Endodermal cell (in vitro differentiated cells): ENCODE data around the gene CELF2. TPM values are rescaled to one million over a fixed set of nuclear protein-coding genes. Genes with fewer than 3 reads are reported as not detected.

ENCODE experiments used
- DNase-seq: peaks from one replicate; pipeline ENCODE4 v3.0.0-alpha.2; 2017
- H3K27ac ChIP-seq: 2 replicates; pipeline ENCODE4 v1.5.1; 2013; ENCODE audit warnings: mild to moderate bottlenecking, low read depth, low read length, moderate library complexity
- H3K27me3 ChIP-seq: 2 replicates; pipeline ENCODE4 v1.6.1; 2013; ENCODE audit warnings: mild to moderate bottlenecking, low read length, moderate library complexity; ENCODE audit not compliant: insufficient read depth, control insufficient read depth, poor library complexity, severe bottlenecking
- H3K36me3 ChIP-seq: 2 replicates; pipeline ENCODE4 v1.7.0; 2013; ENCODE audit warnings: mild to moderate bottlenecking, low read length, moderate library complexity; ENCODE audit not compliant: control insufficient read depth, insufficient read depth
- H3K4me1 ChIP-seq: one replicate; pipeline ENCODE4 v1.7.0; 2013; ENCODE audit warnings: low read length; ENCODE audit not compliant: control insufficient read depth, insufficient read depth
- H3K4me3 ChIP-seq: 2 replicates; pipeline ENCODE4 v1.5.1; 2013; ENCODE audit warnings: mild to moderate bottlenecking, low read length, moderate library complexity
- H3K9ac ChIP-seq: 2 replicates; pipeline ENCODE4 v1.6.1; 2013; ENCODE audit warnings: mild to moderate bottlenecking, low read length, moderate library complexity; ENCODE audit not compliant: poor library complexity, severe bottlenecking; ENCODE audit errors: extremely low read depth
- H3K9me3 ChIP-seq: 2 replicates; pipeline ENCODE4 v1.6.1; 2013; ENCODE audit warnings: mild to moderate bottlenecking, low read length, moderate library complexity; ENCODE audit not compliant: control insufficient read depth
- H3K27ac Mint-ChIP-seq: 2 replicates; pipeline ENCODE4 v1.8.0; 2020; ENCODE audit warnings: mixed read lengths
- H3K27me3 Mint-ChIP-seq: 2 replicates; pipeline ENCODE4 v1.8.0; 2021; ENCODE audit warnings: mild to moderate bottlenecking, mixed read lengths; ENCODE audit not compliant: insufficient read depth
- H3K36me3 Mint-ChIP-seq: 2 replicates; pipeline ENCODE4 v1.8.0; 2020; ENCODE audit warnings: low read depth, mixed read lengths
- H3K4me1 Mint-ChIP-seq: 2 replicates; pipeline ENCODE4 v1.8.0; 2020; ENCODE audit warnings: mixed read lengths
- H3K4me3 Mint-ChIP-seq: 2 replicates; pipeline ENCODE4 v1.8.0; 2020; ENCODE audit warnings: mild to moderate bottlenecking, moderate library complexity, mixed read lengths
- H3K9me3 Mint-ChIP-seq: 2 replicates; pipeline ENCODE4 v1.8.0; 2020; ENCODE audit warnings: mild to moderate bottlenecking, mixed read lengths
- CTCF ChIP-seq: fragments of 200-600 bp; sonication (generic); conservative IDR thresholded peaks from 2 replicates; pipeline ENCODE4 v1.5.0; 2021; ENCODE audit warnings: antibody characterized with exemption, mild to moderate bottlenecking
- WGBS, 2 experiments: methylation state at CpG; one replicate each; pipeline versions ENCODE4 v1.1.5 to v1.1.7; 2013; ENCODE audit warnings: missing lambda C conversion rate in 2 of 2, mixed read lengths in 1 of 2; ENCODE audit not compliant: insufficient coverage in 1 of 2, insufficient read length in 1 of 2; 5-methylcytosine and 5-hydroxymethylcytosine counted together
- total RNA-seq, 2 donors: library from RNA; stranded (reverse); fragmentation: NEBNext Ultra II Directional in 1 of 2; extraction: Animal tissue kit (Norgen Biotek cat#: 25700) in 1 of 2; gene quantifications; 2 replicates in 1 of 2; 3 replicates in 1 of 2; pipeline ENCODE4 v1.2.1, GENCODE V29; 2021

Gene CELF2
- total RNA-seq, 2 donors from 2014 or later = 79.9 to 96.1 TPM

DNA sequence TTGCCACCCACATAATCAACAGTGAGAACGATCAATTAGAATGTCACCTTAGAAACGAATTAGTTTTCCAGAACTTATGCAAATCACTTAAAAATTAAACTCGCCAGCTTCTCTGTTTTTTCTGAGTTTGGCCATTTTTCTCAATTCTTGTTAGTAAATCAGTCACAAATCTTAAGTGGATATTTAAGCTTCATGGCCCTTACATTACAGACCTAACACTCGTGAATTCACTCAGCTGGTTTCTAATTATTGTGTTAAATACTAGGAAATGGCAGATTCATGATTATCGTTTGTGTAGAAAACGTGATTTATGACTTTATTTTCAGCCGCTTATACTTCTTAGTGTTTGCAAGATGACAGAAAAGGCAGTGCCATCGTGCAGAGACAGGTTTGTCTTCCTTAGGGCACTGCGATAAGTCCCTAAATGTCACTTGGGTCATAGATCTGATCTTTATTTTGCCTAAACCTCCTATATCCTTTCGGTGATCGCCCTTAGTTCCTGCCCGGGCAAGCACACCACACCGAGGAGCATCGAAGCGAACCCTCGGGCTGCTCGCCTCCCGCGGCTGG, 587 bp upstream of the CELF2 start:
- peaks cover 2% of the 10 kb centered on the region for H3K27me3 Mint-ChIP-seq
- peak overlapping the region; percentile 85 for H3K4me3 Mint-ChIP-seq
- H3K4me1 ChIP-seq = peaks cover 29% of the 10 kb centered on the region
- no peaks in the 10 kb centered on the region for H3K36me3 ChIP-seq
- H3K4me3 ChIP-seq = peak overlapping the region; percentile 80
- no peak for TF ChIP-seq CTCF
- peak overlapping the region; percentile 83 for H3K27ac Mint-ChIP-seq
- peaks cover 64% of the 10 kb centered on the region for H3K4me1 Mint-ChIP-seq
- H3K9ac ChIP-seq = peak overlapping the region; percentile 50
- peak overlapping the region; percentile 27 for H3K27ac ChIP-seq
- no peaks in the 10 kb centered on the region for H3K27me3 ChIP-seq
- H3K9me3 ChIP-seq = no peaks in the 10 kb centered on the region
- WGBS, 2 experiments = 12 to 27% methylated on average over 12 to 19 of the region's 19 CpGs
- H3K9me3 Mint-ChIP-seq = no peaks in the 10 kb centered on the region
- H3K36me3 Mint-ChIP-seq = no peaks in the 10 kb centered on the region
- DNase-seq = no peak

DNA sequence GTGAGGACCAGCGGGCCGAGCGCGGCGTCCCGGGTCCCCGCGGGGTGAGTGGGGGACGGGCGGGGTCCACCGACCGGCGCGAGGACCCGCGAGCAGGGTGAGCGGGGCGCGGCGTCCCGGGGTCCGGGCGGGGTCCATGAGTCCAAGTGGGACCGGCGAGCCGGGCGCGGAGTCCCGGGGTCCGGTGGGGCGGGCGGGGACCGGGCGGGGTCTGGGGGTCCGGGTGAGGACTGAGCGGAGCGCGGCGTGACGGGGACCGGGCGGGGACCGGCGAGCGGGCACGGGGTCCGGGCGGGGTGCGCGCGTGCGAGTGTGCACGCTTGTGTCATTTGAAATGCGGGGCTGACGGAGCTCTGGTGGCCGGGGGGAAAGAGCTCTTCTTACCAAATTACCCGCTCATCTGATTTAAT, 765 bp downstream of the CELF2 start:
- Mint-ChIP-seq H3K36me3 (no peaks in the 10 kb centered on the region), H3K27ac (peak overlapping the region; percentile 48), H3K9me3 (no peaks in the 10 kb centered on the region), H3K4me3 (peak overlapping the region; percentile 85), H3K4me1 (peaks cover 65% of the 10 kb centered on the region), H3K27me3 (no peaks in the 10 kb centered on the region)
- peak; percentile 72 for DNase-seq
- no peak for TF ChIP-seq CTCF
- H3K36me3 ChIP-seq = no peaks in the 10 kb centered on the region
- H3K4me1 ChIP-seq = peaks cover 29% of the 10 kb centered on the region
- WGBS, 2 experiments = 0% methylated on average over 57 of the region's 57 CpGs; no CpG with 5 or more reads in 1 of the 2 experiments
- H3K4me3 ChIP-seq = peak overlapping the region; percentile 98
- H3K9me3 ChIP-seq = no peaks in the 10 kb centered on the region
- no peaks in the 10 kb centered on the region for H3K27me3 ChIP-seq
- H3K27ac ChIP-seq = no peak overlapping the region
- peak overlapping the region; percentile 73 for H3K9ac ChIP-seq

- H3K36me3 Mint-ChIP-seq = peaks cover under 1% of the 10 kb centered on the region
- no peaks in the 10 kb centered on the region for H3K27me3 Mint-ChIP-seq
- peak overlapping the region; percentile 48 for H3K27ac Mint-ChIP-seq
Observed at GRCh38 chr10:11018855-11019631, 1.4 kb downstream of the CELF2 start.

More at GRCh38 chr10:11018855-11019631, 1.4 kb downstream of the CELF2 start:
- Mint-ChIP-seq H3K9me3 (no peaks in the 10 kb centered on the region), H3K4me1 (peaks cover 67% of the 10 kb centered on the region), H3K4me3 (peak overlapping the region; percentile 85)
- H3K36me3 ChIP-seq = no peaks in the 10 kb centered on the region
- no peaks in the 10 kb centered on the region for H3K9me3 ChIP-seq
- no peak for TF ChIP-seq CTCF
- H3K27me3 ChIP-seq = no peaks in the 10 kb centered on the region
- no peak overlapping the region for H3K27ac ChIP-seq
- H3K4me1 ChIP-seq = peaks cover 33% of the 10 kb centered on the region
- no peak for DNase-seq
- peak overlapping the region; percentile 73 for H3K9ac ChIP-seq
- 7 to 18% methylated on average over 8 to 11 of the region's 11 CpGs for WGBS, 2 experiments
- peak overlapping the region; percentile 98 for H3K4me3 ChIP-seq
